GM18505 (cell line): Measurements from ENCODE around the gene FARSB.
A peak's percentile ranks its signal among the peaks of the same experiment; 100 is the strongest.

Source experiments
- ATAC-seq: cut with Tn5 transposase; IDR thresholded peaks from one replicate; pipeline ENCODE4 v1.9.1; 2021; ENCODE audit not compliant: unreplicated experiment
- POLR2A ChIP-seq: IDR thresholded peaks from 4 replicates; pipeline ENCODE4 v1.6.1; 2011; ENCODE audit warnings: borderline replicate concordance; ENCODE audit not compliant: insufficient read depth, insufficient read length; ENCODE audit errors: extremely low read depth

Gene FARSB

GRCh38 chr2:222576171-222577081 lies 79.5 kb downstream of the FARSB start:
- ATAC-seq = no peak

GRCh38 chr2:222575618-222576017 lies 80.3 kb downstream of the FARSB start:
- TF ChIP-seq POLR2A = no peak

More at GRCh38 chr2:222576171-222577081, 79.5 kb downstream of the FARSB start:
- TF ChIP-seq POLR2A = no peak

GRCh38 chr2:222572751-222573174 lies 83.1 kb downstream of the FARSB start:
- ATAC-seq = no peak
- TF ChIP-seq POLR2A = no peak

More at GRCh38 chr2:222575618-222576017, 80.3 kb downstream of the FARSB start:
- no peak for ATAC-seq

- no peak for TF ChIP-seq POLR2A
- no peak for ATAC-seq
Observed at GRCh38 chr2:222572264-222572721, 83.6 kb downstream of the FARSB start.

GRCh38 chr2:222569826-222570225 lies 86.1 kb downstream of the FARSB start:
- ATAC-seq = no peak
- TF ChIP-seq POLR2A = no peak

GRCh38 chr2:222568865-222569264 lies 87.0 kb downstream of the FARSB start:
- ATAC-seq = no peak

GRCh38 chr2:222566229-222566628 lies 89.7 kb downstream of the FARSB start:
- no peak for ATAC-seq
- no peak for TF ChIP-seq POLR2A

More at GRCh38 chr2:222568865-222569264, 87.0 kb downstream of the FARSB start:
- no peak for TF ChIP-seq POLR2A

GRCh38 chr2:222563936-222564335 lies 92.0 kb downstream of the FARSB start:
- no peak for ATAC-seq
- no peak for TF ChIP-seq POLR2A

GRCh38 chr2:222563106-222563718 lies 92.7 kb downstream of the FARSB start:
- peak; percentile 18 for TF ChIP-seq POLR2A
- no peak for ATAC-seq

GRCh38 chr2:222561817-222562645 lies 93.9 kb downstream of the FARSB start:
- no peak for TF ChIP-seq POLR2A
- peak; percentile 76 for ATAC-seq

GRCh38 chr2:222561151-222561550 lies 94.7 kb downstream of the FARSB start:
- TF ChIP-seq POLR2A = no peak

GRCh38 chr2:222554517-222554916 lies 101.4 kb downstream of the FARSB start:
- TF ChIP-seq POLR2A = no peak

More at GRCh38 chr2:222561151-222561550, 94.7 kb downstream of the FARSB start:
- no peak for ATAC-seq

GRCh38 chr2:222548992-222549391 lies 106.9 kb downstream of the FARSB start:
- TF ChIP-seq POLR2A = no peak
- ATAC-seq = no peak

More at GRCh38 chr2:222554517-222554916, 101.4 kb downstream of the FARSB start:
- no peak for ATAC-seq
